ENCODE data around the gene GFRA1.

- TF ChIP-seq CTCF (optimal IDR thresholded peaks at IDR 0.05 in 1 of 3, IDR thresholded peaks at IDR 0.05 in 1 of 3, conservative IDR thresholded peaks at IDR 0.05 in 1 of 3; ENCODE audit: extremely low read depth in 1 of 3, insufficient read depth in 2 of 3, low read length in 3 of 3) (no peak), EZH2 (IDR thresholded peaks at IDR 0.05; ENCODE audit: low read length) (no peak)
Observed at GRCh38 chr10:116154651-116155050, 118.4 kb downstream of the GFRA1 start.
